Measurements from ENCODE around the gene WASF2. TPM values are rescaled to one million over a fixed set of nuclear protein-coding genes. Genes with fewer than 3 reads are reported as not detected.

The WASF2 gene
- total RNA-seq, 1 experiment from 2014 or later = 20.7 TPM

DNA sequence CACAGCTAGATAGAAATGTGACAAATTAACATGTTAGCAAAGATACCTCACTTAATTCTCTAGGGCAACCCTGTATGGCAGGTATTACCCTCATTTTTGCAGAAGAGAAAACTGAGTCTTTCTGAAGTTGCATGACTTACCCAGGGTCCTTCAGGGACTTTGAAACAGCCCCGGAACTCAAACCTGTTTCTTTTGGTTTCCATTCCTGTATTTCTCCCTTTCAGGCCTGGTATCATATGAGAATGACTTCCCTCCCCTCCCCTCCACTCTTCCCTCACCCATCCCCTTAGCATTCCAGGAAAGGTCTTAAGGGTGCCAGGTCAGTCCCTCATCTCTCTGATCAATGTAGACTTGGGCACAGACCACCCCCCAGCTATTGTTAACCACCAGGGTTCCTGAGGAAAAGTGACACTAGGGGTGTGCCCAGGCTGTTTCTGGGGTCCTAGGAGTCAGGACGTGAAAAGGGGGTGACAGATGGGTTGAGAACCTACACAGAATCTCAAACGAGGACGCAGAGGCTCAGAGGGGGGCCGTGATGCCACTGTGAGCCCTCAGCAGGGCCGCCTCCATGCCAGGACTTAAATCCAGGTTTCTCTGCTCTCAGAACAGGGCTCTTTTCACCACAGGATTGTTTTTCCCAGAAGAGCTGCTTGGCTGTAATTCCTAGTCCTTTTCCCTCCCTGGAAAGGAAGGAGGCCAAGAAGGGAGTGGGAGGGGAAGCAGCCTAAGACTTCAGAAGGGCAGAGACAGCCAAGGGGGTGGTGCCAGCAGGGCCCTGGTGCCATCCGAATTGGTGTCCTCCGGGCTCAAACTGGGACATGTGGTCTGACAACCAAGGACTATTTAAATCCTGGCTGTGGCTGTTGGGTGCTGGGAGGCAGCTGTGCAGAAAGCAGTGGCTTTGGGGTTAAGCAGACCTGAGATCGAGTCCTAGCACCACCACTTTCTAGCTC lies 2.1 kb upstream of the WASF2 start:
- ChIA-PET POLR2A (ENCODE audit: unreplicated experiment) (no interaction called here), CTCF (no interaction called here)
- no TSS peak for BruUV-seq (replicated peaks)
- Histone ChIP-seq H3K4me1 (ENCODE audit: insufficient read depth, low read length) (peaks cover 17% of the 10 kb centered on the region), H2AFZ (ENCODE audit: low read length) (0 out of 2 replicates have a peak overlapping the region, but pooled peaks have one; percentile 8), H3K27me3 (ENCODE audit: low read length) (no peaks in the 10 kb centered on the region), H3K27ac (ENCODE audit: low read length) (no peak overlapping the region), H3K4me2 (ENCODE audit: low read length) (no peak overlapping the region), H3K36me3 (ENCODE audit: low read depth, low read length) (no peaks in the 10 kb centered on the region), H3K79me2 (ENCODE audit: low read length) (peaks cover 26% of the 10 kb centered on the region), H3F3A (ENCODE audit: low read length, unreplicated experiment) (no peaks in the 10 kb centered on the region), H3K9me3 (ENCODE audit: low read length) (no peaks in the 10 kb centered on the region), H3K4me3 (ENCODE audit: low read length) (no peak overlapping the region), H3K9ac (ENCODE audit: low read length) (no peak overlapping the region), H4K20me1 (ENCODE audit: low read length) (peaks cover 14% of the 10 kb centered on the region), H3K9me2 (replicated peaks; ENCODE audit: low read length) (no peaks in the 10 kb centered on the region)
- no peak for ATAC-seq
- TF ChIP-seq, protein P1, sequence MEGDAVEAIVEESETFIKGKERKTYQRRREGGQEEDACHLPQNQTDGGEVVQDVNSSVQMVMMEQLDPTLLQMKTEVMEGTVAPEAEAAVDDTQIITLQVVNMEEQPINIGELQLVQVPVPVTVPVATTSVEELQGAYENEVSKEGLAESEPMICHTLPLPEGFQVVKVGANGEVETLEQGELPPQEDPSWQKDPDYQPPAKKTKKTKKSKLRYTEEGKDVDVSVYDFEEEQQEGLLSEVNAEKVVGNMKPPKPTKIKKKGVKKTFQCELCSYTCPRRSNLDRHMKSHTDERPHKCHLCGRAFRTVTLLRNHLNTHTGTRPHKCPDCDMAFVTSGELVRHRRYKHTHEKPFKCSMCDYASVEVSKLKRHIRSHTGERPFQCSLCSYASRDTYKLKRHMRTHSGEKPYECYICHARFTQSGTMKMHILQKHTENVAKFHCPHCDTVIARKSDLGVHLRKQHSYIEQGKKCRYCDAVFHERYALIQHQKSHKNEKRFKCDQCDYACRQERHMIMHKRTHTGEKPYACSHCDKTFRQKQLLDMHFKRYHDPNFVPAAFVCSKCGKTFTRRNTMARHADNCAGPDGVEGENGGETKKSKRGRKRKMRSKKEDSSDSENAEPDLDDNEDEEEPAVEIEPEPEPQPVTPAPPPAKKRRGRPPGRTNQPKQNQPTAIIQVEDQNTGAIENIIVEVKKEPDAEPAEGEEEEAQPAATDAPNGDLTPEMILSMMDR (conservative IDR thresholded peaks at IDR 0.05; ENCODE audit: low read depth, low read length) = no peak
- TF ChIP-seq EZH2phosphoT487 (IDR thresholded peaks at IDR 0.05; ENCODE audit: borderline replicate concordance, low read length) = no peak
- no peak for TF ChIP-seq EZH2 (IDR thresholded peaks at IDR 0.05; ENCODE audit: low read length, unreplicated experiment)
- DNase-seq = no peak
- intact Hi-C loops (cut with micrococcal nuclease) = no loop called here

DNA sequence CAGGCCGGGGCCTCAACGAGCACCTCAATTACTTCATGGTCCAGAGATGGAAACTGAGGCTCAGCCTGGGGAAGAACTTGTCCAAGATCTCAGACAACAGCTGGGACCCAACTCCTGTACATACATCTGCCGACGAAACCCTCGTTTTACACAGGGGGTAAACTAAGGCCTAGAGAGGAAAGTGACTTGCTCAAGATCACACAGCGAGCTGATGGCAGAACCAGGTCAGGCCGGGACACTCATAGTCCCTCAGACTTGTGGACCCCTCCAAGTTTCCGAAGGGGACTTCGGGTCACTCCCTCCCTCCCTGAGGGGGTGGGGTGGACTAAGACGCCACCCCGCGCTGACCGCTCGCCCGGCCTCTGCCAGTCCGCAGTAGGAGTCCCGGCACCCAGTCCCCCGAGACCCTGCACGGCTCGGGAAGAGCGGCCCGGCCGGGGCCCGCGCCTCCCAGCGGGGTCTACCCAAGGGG lies 430 bp downstream of the WASF2 start:
- no peaks in the 10 kb centered on the region for H3K36me3 ChIP-seq (ENCODE audit: low read depth, low read length)
- H3F3A ChIP-seq (ENCODE audit: low read length, unreplicated experiment) = no peaks in the 10 kb centered on the region
- no TSS peak for BruUV-seq (replicated peaks)
- DNase-seq (peak; percentile 11), ATAC-seq (peak; percentile 9)
- peak overlapping the region; percentile 93 for H3K4me2 ChIP-seq (ENCODE audit: low read length)
- POLR2A ChIA-PET (ENCODE audit: unreplicated experiment) = interaction anchor here (0.6 to 0.9 kb wide), 4 partner anchors 34 to 582 kb away, joined by 3 to 6 read pairs (median 4); no protein-coding TSS in a partner anchor
- H3K9ac ChIP-seq (ENCODE audit: low read length) = peak overlapping the region; percentile 100
- H4K20me1 ChIP-seq (ENCODE audit: low read length) = peaks cover 23% of the 10 kb centered on the region
- H3K27ac ChIP-seq (ENCODE audit: low read length) = peak overlapping the region; percentile 82
- no peaks in the 10 kb centered on the region for H3K9me3 ChIP-seq (ENCODE audit: low read length)
- CTCF ChIA-PET = no interaction called here
- peaks cover 49% of the 10 kb centered on the region for H3K79me2 ChIP-seq (ENCODE audit: low read length)
- peak overlapping the region; percentile 44 for H2AFZ ChIP-seq (ENCODE audit: low read length)
- H3K4me1 ChIP-seq (ENCODE audit: insufficient read depth, low read length) = peaks cover 17% of the 10 kb centered on the region
- H3K9me2 ChIP-seq (replicated peaks; ENCODE audit: low read length) = no peaks in the 10 kb centered on the region
- TF ChIP-seq EZH2phosphoT487 (IDR thresholded peaks at IDR 0.05; ENCODE audit: borderline replicate concordance, low read length) (no peak), EZH2 (IDR thresholded peaks at IDR 0.05; ENCODE audit: low read length, unreplicated experiment) (no peak)
- TF ChIP-seq, protein P1 (conservative IDR thresholded peaks at IDR 0.05; ENCODE audit: low read depth, low read length) = no peak
- no peaks in the 10 kb centered on the region for H3K27me3 ChIP-seq (ENCODE audit: low read length)
- peak overlapping the region; percentile 93 for H3K4me3 ChIP-seq (ENCODE audit: low read length)
- intact Hi-C loops (cut with micrococcal nuclease) = loop anchor here (5.0 kb wide), 1 partner anchor 57 kb away; no protein-coding TSS in a partner anchor

Measured in PC-3 (cell line).